Ovary (tissue), 3 donors: Measurements from ENCODE around the gene ALK.

Experiments
- CTCF ChIP-seq, 3 donors: fragments of 450-650 bp in 2 of 3; fragments of 200-600 bp in 1 of 3; IDR thresholded peaks; one replicate each; pipeline versions ENCODE4 v1.5.1 to v1.8.0; 2016 to 2022; ENCODE audit warnings: antibody characterized with exemption in 3 of 3, mild to moderate bottlenecking in 1 of 3
- EP300 ChIP-seq: sonication (generic); formaldehyde crosslinking; IDR thresholded peaks from one replicate; pipeline ENCODE4 v1.6.1; 2017; ENCODE audit warnings: antibody characterized with exemption
- POLR2A ChIP-seq: fragments of 450-650 bp; IDR thresholded peaks from one replicate; pipeline ENCODE4 v1.6.1; 2017; ENCODE audit warnings: antibody characterized with exemption, mild to moderate bottlenecking, moderate library complexity
- donor health status: DM: no; HTN: no; CAD: no.

- no peak for TF ChIP-seq EP300
- TF ChIP-seq POLR2A, result no peak
- no peak for TF ChIP-seq CTCF (IDR thresholded peaks at IDR 0.05)
These were observed 110.0 kb downstream of the ALK start for GRCh38 chr2:29811378-29811777.
